H7 (cell line): ENCODE data around the gene CDCA8. TPM values are rescaled to one million over a fixed set of nuclear protein-coding genes. Genes with fewer than 3 reads are reported as not detected.

Source experiments
- DNase-seq: peaks from one replicate; pipeline ENCODE4 v3.0.0; 2012
- H3K27me3 ChIP-seq: 2 replicates; pipeline ENCODE4 v1.6.0; 2011; ENCODE audit warnings: mild to moderate bottlenecking, low read length; ENCODE audit not compliant: control insufficient read depth, insufficient read depth
- H3K36me3 ChIP-seq: replicated peaks from 2 replicates; pipeline ENCODE4 v1.5.1; 2011; ENCODE audit warnings: low read length; ENCODE audit not compliant: control insufficient read depth, insufficient read depth
- H3K4me3 ChIP-seq: 2 replicates; pipeline ENCODE4 v1.5.1; 2011; ENCODE audit warnings: low read depth, mild to moderate bottlenecking, control low read depth, low read length, moderate library complexity; ENCODE audit not compliant: insufficient read depth
- total RNA-seq: library from RNA; depleted of rRNA; stranded (reverse); fragments of >200 nt; shearing (Covaris generic); gene quantifications from 2 replicates; pipeline ENCODE4 v1.2.3, GENCODE V29; 2014; rRNA removed

The CDCA8 gene
- total RNA-seq, 1 experiment from 2014 or later = 46.9 TPM

- H3K27me3 ChIP-seq = peaks cover 66% of the 10 kb centered on the region
- no peaks in the 10 kb centered on the region for H3K36me3 ChIP-seq
- H3K4me3 ChIP-seq = peak overlapping the region; percentile 20
- peak; percentile 90 for DNase-seq
These were observed 60.5 kb downstream of the CDCA8 start for GRCh38 chr1:37752583-37753471.

- peak overlapping the region; percentile 33; the same call in 1 of the 2 replicates for H3K4me3 ChIP-seq
- DNase-seq = peak; percentile 82
- no peaks in the 10 kb centered on the region for H3K36me3 ChIP-seq
- peaks cover 68% of the 10 kb centered on the region for H3K27me3 ChIP-seq
These were observed 61.4 kb downstream of the CDCA8 start for GRCh38 chr1:37753473-37754321.

GRCh38 chr1:37755290-37755689, 63.0 kb downstream of the CDCA8 start:
- Histone ChIP-seq H3K36me3 (no peaks in the 10 kb centered on the region), H3K27me3 (peaks cover 80% of the 10 kb centered on the region), H3K4me3 (no peak overlapping the region)
- no peak for DNase-seq

- Histone ChIP-seq H3K36me3 (no peaks in the 10 kb centered on the region), H3K27me3 (peaks cover 82% of the 10 kb centered on the region), H3K4me3 (no peak overlapping the region)
- no peak for DNase-seq
These were observed 63.7 kb downstream of the CDCA8 start for GRCh38 chr1:37755951-37756560.

Other genes starting within 250 kb of the CDCA8 start
- 11.0 and 12.3 TPM in 2 replicates for gene ZC3H12A, start 217.9 kb upstream of the CDCA8 start, total RNA-seq
- 65.4 and 71.3 TPM in 2 replicates for gene MEAF6, start 177.8 kb upstream of the CDCA8 start, total RNA-seq
- gene SNIP1, start 138.2 kb upstream of the CDCA8 start, total RNA-seq = 18.5 and 19.8 TPM in 2 replicates
- gene DNALI1, start 135.6 kb upstream of the CDCA8 start, total RNA-seq = 3.3 and 4.0 TPM in 2 replicates
- 170 and 197 TPM in 2 replicates for gene GNL2, start 96.6 kb upstream of the CDCA8 start, total RNA-seq
- gene RSPO1, start 57.6 kb upstream of the CDCA8 start, total RNA-seq = 0.14 TPM in 1 of 2 replicates, not detected in the other
- 0.15 and 0.21 TPM in 2 replicates for gene EPHA10, start 72.6 kb downstream of the CDCA8 start, total RNA-seq
- 9.9 and 11.6 TPM in 2 replicates for gene MANEAL, start 101.3 kb downstream of the CDCA8 start, total RNA-seq
- gene C1orf122, start 115.3 kb downstream of the CDCA8 start, total RNA-seq = 70.5 and 94.7 TPM in 2 replicates
- gene YRDC, start 115.7 kb downstream of the CDCA8 start, total RNA-seq = 54.3 and 61.8 TPM in 2 replicates
- 2.7 and 2.9 TPM in 2 replicates for gene MTF1, start 167.1 kb downstream of the CDCA8 start, total RNA-seq